ENCODE results near the gene KLHDC3. TPM values are rescaled to one million over a fixed set of nuclear protein-coding genes. Genes with fewer than 3 reads are reported as not detected.

Gene KLHDC3
- total and polyA plus RNA-seq, 9 of the 15 experiments (the other 6 are each of a cell fraction or from before 2014, with no cell fraction given), result 4.5 to 171 (median 107) TPM

- TF ChIP-seq IRF1 (CRISPR knock-in tag; IDR thresholded peaks at IDR 0.05; ENCODE audit: borderline replicate concordance), result no peak
- TF ChIP-seq IRF2 (CRISPR knock-in tag; IDR thresholded peaks at IDR 0.05), result no peak
- TF ChIP-seq ZNF77 (CRISPR knock-in tag; IDR thresholded peaks at IDR 0.05), result no peak
- TF ChIP-seq HNRNPLL (IDR thresholded peaks at IDR 0.05; ENCODE audit: low read depth, low read length, poor library complexity, severe bottlenecking), result peak; percentile 74
- TF ChIP-seq E2F6 (IDR thresholded peaks at IDR 0.05; ENCODE audit: borderline replicate concordance in 1 of 2, extremely low read depth in 1 of 2, insufficient read depth in 1 of 2, insufficient read length in 1 of 2, low read depth in 1 of 2, low read length in 1 of 2, poor library complexity in 1 of 2, severe bottlenecking in 1 of 2), result peak in 1 of 2 experiments; percentile 15
- TF ChIP-seq RNF219 (CRISPR knock-in tag; IDR thresholded peaks at IDR 0.05), result no peak
- 0 out of 2 replicates have a peak, but pooled peaks have one; percentile 32 for TF ChIP-seq ZNF165 (CRISPR knock-in tag; IDR thresholded peaks at IDR 0.05; ENCODE audit: borderline replicate concordance)
- TF ChIP-seq SMARCB1 (IDR thresholded peaks at IDR 0.05; ENCODE audit: insufficient read length, low read depth), result no peak
- TF ChIP-seq ZNF395 (CRISPR knock-in tag; IDR thresholded peaks at IDR 0.05), result no peak
- TF ChIP-seq ZNF263 (CRISPR knock-in tag; IDR thresholded peaks at IDR 0.05; ENCODE audit: borderline replicate concordance), result peak; percentile 50; the same call in 1 of the 2 replicates
- TF ChIP-seq ZBTB11 (CRISPR knock-in tag; IDR thresholded peaks at IDR 0.05), result no peak
- peak; percentile 59 for TF ChIP-seq TAF7 (tag; IDR thresholded peaks at IDR 0.05)
- peak; percentile 60 for TF ChIP-seq BCOR (IDR thresholded peaks at IDR 0.05)
- no peak for TF ChIP-seq SETDB1 (IDR thresholded peaks at IDR 0.05; ENCODE audit: low read length)
- TF ChIP-seq NR2C2 (CRISPR knock-in tag; IDR thresholded peaks at IDR 0.05), result no peak; the same call in 1 of the 2 replicates
- TF ChIP-seq NR2C2 (tag; IDR thresholded peaks at IDR 0.05), result peak; percentile 93
- no peak for TF ChIP-seq ARHGAP35 (IDR thresholded peaks at IDR 0.05; ENCODE audit: partially characterized antibody)
These were observed 45.4 kb downstream of the KLHDC3 start, which contains the start of the genes KLC4 and MRPL2 (continued) for GRCh38 chr6:43059168-43060033.
